GM19193 (cell line): ENCODE data around the gene TERB1.

Experiments used
- POLR2A ChIP-seq: IDR thresholded peaks from 4 replicates; pipeline ENCODE4 v1.6.1; 2011; ENCODE audit not compliant: insufficient read depth, insufficient read length; ENCODE audit errors: extremely low read depth

Gene TERB1

DNA sequence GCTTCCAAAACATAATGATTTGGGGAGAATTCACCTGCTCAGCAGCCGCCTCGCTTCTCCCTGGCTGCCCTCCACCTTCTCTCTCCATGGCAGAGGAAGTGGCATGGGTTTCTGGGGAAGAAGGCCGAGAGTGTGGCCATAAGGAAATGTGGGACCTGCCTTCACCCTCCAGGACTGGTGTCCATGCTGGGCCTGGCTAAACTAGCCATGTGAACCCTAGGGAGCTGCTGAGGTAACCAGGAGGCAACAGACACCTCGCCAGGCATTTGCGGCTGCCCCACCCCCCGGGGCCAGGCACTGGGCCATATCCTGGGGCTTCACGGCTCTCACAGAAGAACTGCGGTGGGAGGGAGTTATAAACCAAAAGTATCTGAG is 94.9 kb downstream of the TERB1 start:
- no peak for TF ChIP-seq POLR2A

DNA sequence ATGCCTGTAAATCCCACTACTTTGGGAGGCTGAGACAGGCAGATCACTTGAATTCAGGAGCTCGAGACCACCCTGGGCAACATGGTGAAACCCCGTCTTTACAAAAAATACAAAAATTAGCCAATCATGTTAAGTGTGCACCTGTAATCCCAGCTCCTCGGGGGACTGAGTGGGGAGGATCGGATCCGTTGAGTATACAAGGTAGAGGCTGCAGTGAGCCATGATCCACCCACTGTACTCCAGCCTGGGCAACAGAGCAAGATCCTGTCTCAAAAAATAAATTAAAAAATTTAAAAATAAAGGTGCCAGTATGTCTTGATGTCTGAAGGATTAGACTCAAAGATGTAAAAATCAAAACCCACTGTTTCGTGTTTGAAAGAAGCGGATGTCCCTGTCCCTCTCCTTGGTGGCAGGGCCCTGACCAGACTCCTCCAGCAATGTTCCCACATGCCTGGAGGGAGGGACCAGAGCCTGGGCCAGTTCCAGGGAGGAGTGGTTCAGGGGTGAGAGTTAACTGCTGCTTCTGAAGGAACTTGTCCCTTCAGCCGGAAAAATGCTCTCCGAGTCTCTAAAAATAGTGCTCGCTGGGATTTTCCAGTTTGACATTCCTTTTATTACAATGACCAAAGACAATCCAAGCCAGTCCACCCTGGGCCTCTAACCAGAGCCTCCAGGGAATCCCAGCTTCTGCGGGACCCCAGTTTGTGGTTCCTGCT is 95.4 kb downstream of the TERB1 start:
- no peak for TF ChIP-seq POLR2A
